Measurements from ENCODE around the gene NRGN. TPM values are rescaled to one million over a fixed set of nuclear protein-coding genes. Genes with fewer than 3 reads are reported as not detected.

The NRGN gene
- total RNA-seq, 2 donors from 2014 or later: 1.2 to 1.8 TPM

- Histone ChIP-seq H3K27me3 (replicated peaks; ENCODE audit: insufficient read depth) (peaks cover 6% of the 10 kb centered on the region), H3K9me3 (no peaks in the 10 kb centered on the region), H3K4me3 (no peak overlapping the region), H3K36me3 (no peaks in the 10 kb centered on the region), H3K4me1 (replicated peaks) (no peaks in the 10 kb centered on the region), H3K27ac (no peak overlapping the region)
- TF ChIP-seq, protein P1, sequence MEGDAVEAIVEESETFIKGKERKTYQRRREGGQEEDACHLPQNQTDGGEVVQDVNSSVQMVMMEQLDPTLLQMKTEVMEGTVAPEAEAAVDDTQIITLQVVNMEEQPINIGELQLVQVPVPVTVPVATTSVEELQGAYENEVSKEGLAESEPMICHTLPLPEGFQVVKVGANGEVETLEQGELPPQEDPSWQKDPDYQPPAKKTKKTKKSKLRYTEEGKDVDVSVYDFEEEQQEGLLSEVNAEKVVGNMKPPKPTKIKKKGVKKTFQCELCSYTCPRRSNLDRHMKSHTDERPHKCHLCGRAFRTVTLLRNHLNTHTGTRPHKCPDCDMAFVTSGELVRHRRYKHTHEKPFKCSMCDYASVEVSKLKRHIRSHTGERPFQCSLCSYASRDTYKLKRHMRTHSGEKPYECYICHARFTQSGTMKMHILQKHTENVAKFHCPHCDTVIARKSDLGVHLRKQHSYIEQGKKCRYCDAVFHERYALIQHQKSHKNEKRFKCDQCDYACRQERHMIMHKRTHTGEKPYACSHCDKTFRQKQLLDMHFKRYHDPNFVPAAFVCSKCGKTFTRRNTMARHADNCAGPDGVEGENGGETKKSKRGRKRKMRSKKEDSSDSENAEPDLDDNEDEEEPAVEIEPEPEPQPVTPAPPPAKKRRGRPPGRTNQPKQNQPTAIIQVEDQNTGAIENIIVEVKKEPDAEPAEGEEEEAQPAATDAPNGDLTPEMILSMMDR (IDR thresholded peaks at IDR 0.05): no peak
- TF ChIP-seq POLR2A (IDR thresholded peaks at IDR 0.05) (no peak), POLR2AphosphoS5 (IDR thresholded peaks at IDR 0.05) (no peak)
- intact Hi-C loops (cut with DNase I): no loop called here
- 57% methylated on average over 6 of the region's 6 CpGs for WGBS
- DNase-seq (ENCODE audit: low spot score): no peak
These were observed 17.6 kb upstream of the NRGN start for GRCh38 chr11:124722176-124722575.

DNA sequence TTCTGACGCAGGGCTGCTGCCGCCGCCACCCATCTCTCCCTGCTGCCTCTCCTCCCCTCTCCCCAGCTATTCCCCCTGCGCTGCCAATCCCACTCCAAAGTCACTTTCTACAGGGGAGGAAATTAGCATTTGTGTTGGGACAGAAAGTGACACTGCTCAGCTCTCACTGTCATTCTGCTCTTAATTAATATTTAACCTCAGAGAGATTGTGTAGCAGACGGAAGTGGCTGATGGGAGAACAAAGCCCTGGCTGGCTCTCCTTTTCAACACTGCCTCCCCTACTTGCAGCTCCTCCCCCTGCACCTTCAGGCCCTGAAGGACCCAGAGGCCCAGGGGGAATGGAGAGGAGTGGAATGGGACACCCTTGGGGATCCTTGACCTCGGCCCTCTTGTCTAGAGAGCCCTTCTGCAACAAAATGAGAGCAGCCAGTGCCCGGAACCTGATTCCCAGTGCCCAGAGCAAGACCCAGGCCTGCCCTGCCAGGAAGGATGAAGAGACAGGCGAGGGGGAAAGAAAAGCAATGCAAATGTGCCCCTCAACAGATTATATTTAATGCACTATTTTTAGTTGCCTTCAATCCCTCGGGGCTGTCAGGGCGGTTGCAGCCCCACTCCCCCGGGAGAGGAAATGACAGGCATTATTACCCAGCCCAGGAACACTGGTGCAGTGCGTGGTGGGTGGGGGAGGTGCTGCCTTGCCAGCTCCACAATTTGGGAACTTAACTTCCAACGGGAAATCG is 14.6 kb upstream of the NRGN start:
- H3K27me3 ChIP-seq (replicated peaks; ENCODE audit: insufficient read depth): peaks cover 6% of the 10 kb centered on the region
- 40% methylated on average over 14 of the region's 14 CpGs for WGBS

DNA sequence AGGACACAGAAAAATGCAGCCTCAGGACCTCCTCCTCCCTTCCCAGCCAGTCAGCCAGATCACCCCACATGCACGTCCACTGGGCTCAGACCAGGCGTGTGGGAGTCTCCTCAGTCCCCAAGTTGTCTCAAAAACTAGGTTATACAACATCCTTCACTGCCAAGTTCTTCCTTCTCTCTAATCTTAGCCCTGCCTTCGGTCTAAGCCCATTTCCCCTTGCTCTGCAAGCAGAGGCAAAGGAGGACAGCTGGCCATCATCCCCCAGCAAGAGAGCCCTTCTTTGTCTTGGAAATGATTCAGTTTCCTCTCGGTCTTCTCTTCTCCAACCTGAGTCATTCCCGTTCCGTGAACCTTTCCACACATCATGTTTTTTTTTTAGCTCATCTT is 14.0 kb upstream of the NRGN start:
- no peaks in the 10 kb centered on the region for H3K4me1 ChIP-seq (replicated peaks)
- H3K9me3 ChIP-seq: no peaks in the 10 kb centered on the region
- peaks cover 6% of the 10 kb centered on the region for H3K27me3 ChIP-seq (replicated peaks; ENCODE audit: insufficient read depth)
- WGBS: 42% methylated on average over 6 of the region's 6 CpGs
- no peak for DNase-seq (ENCODE audit: low spot score)
- no peaks in the 10 kb centered on the region for H3K36me3 ChIP-seq
- intact Hi-C loops (cut with DNase I): no loop called here
- TF ChIP-seq POLR2A (IDR thresholded peaks at IDR 0.05) (no peak), POLR2AphosphoS5 (IDR thresholded peaks at IDR 0.05) (no peak)
- TF ChIP-seq, protein P1 (IDR thresholded peaks at IDR 0.05): no peak
- no peak overlapping the region for H3K4me3 ChIP-seq
- H3K27ac ChIP-seq: no peak overlapping the region

More for the DNA sequence above, 14.6 kb upstream of the NRGN start:
- DNase-seq (ENCODE audit: low spot score): no peak
- H3K36me3 ChIP-seq: no peaks in the 10 kb centered on the region
- H3K4me3 ChIP-seq: no peak overlapping the region
- intact Hi-C loops (cut with DNase I): no loop called here
- no peaks in the 10 kb centered on the region for H3K4me1 ChIP-seq (replicated peaks)
- no peaks in the 10 kb centered on the region for H3K9me3 ChIP-seq
- TF ChIP-seq POLR2AphosphoS5 (IDR thresholded peaks at IDR 0.05) (no peak), POLR2A (IDR thresholded peaks at IDR 0.05) (no peak)
- TF ChIP-seq, protein P1 (IDR thresholded peaks at IDR 0.05): no peak
- H3K27ac ChIP-seq: no peak overlapping the region

DNA sequence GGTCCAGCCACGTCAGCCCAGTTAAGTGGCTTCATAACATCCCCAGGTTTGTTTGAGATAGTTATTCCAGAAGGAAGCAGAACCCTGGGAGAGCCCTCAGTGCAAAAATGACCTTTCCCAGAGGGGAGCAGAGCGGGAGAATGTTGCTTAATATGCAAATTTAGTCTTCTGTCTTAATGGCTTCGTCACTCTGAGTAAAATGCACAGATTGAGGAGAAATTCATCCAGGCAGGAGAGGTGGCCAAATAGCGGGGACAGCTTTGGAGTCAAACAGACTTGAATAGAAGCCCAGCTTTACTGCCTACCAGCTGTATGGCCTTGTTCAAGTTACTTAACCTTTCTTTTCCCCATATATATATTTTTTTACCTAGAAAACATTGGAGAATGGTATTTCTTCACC is 12.3 kb upstream of the NRGN start:
- WGBS: 82% methylated on average over 4 of the region's 4 CpGs
- no peaks in the 10 kb centered on the region for H3K9me3 ChIP-seq
- TF ChIP-seq, protein P1 (IDR thresholded peaks at IDR 0.05): no peak
- TF ChIP-seq POLR2A (IDR thresholded peaks at IDR 0.05) (no peak), POLR2AphosphoS5 (IDR thresholded peaks at IDR 0.05) (no peak)
- intact Hi-C loops (cut with DNase I): no loop called here
- H3K36me3 ChIP-seq: no peaks in the 10 kb centered on the region
- H3K4me3 ChIP-seq: no peak overlapping the region
- H3K4me1 ChIP-seq (replicated peaks): no peaks in the 10 kb centered on the region
- H3K27ac ChIP-seq: no peak overlapping the region
- no peak for DNase-seq (ENCODE audit: low spot score)
- H3K27me3 ChIP-seq (replicated peaks; ENCODE audit: insufficient read depth): peaks cover 6% of the 10 kb centered on the region

GRCh38 chr11:124728134-124728533 is 11.6 kb upstream of the NRGN start:
- H3K36me3 ChIP-seq: no peaks in the 10 kb centered on the region
- 84% methylated on average over 2 of the region's 2 CpGs for WGBS
- no peak for TF ChIP-seq POLR2A (IDR thresholded peaks at IDR 0.05)
- TF ChIP-seq, protein P1 (IDR thresholded peaks at IDR 0.05): no peak
- no peak for TF ChIP-seq POLR2AphosphoS5 (IDR thresholded peaks at IDR 0.05)
- H3K9me3 ChIP-seq: no peaks in the 10 kb centered on the region
- DNase-seq (ENCODE audit: low spot score): no peak
- no peak overlapping the region for H3K4me3 ChIP-seq
- H3K27ac ChIP-seq: no peak overlapping the region
- no peaks in the 10 kb centered on the region for H3K4me1 ChIP-seq (replicated peaks)
- intact Hi-C loops (cut with DNase I): no loop called here
- peaks cover 6% of the 10 kb centered on the region for H3K27me3 ChIP-seq (replicated peaks; ENCODE audit: insufficient read depth)
